Liver (tissue), 9 donors: ENCODE measurements around the gene ABTB2. TPM values are rescaled to one million over a fixed set of nuclear protein-coding genes. Genes with fewer than 3 reads are reported as not detected.

Experiments
- DNase-seq: peaks from one replicate; pipeline ENCODE4 v3.0.0-alpha.2; 2017; ENCODE audit warnings: low spot score
- H3K27ac ChIP-seq, 2 donors: one replicate each; pipeline ENCODE4 v1.7.0; 2013; ENCODE audit warnings: inconsistent platforms in 2 of 2, low read length in 2 of 2, control low read depth in 1 of 2, low read depth in 1 of 2, mild to moderate bottlenecking in 1 of 2
- H3K27me3 ChIP-seq, 4 donors: one replicate each; pipeline versions ENCODE4 v1.6.1 to v1.7.0; 2013; ENCODE audit warnings: low read length in 3 of 4, inconsistent platforms in 1 of 4, mild to moderate bottlenecking in 1 of 4, moderate library complexity in 1 of 4; ENCODE audit not compliant: control insufficient read depth in 4 of 4, insufficient read depth in 4 of 4
- H3K36me3 ChIP-seq, 4 donors: one replicate each; pipeline versions ENCODE4 v1.6.1 to v1.7.0; 2013; ENCODE audit warnings: low read length in 3 of 4, mild to moderate bottlenecking in 3 of 4, low read depth in 1 of 4, moderate library complexity in 1 of 4; ENCODE audit not compliant: control insufficient read depth in 4 of 4, insufficient read depth in 3 of 4
- H3K4me1 ChIP-seq, 4 donors: one replicate each; pipeline versions ENCODE4 v1.6.1 to v1.7.0; 2013; ENCODE audit warnings: low read length in 3 of 4, mild to moderate bottlenecking in 3 of 4, moderate library complexity in 1 of 4; ENCODE audit not compliant: control insufficient read depth in 4 of 4, insufficient read depth in 4 of 4
- H3K4me3 ChIP-seq, 3 donors: one replicate each; pipeline versions ENCODE4 v1.6.1 to v1.7.0; 2013; ENCODE audit warnings: low read length in 3 of 3, control low read depth in 1 of 3, low read depth in 1 of 3, mild to moderate bottlenecking in 1 of 3
- H3K9ac ChIP-seq, 2 donors: one replicate each; pipeline ENCODE4 v1.7.0; 2013; ENCODE audit warnings: low read length in 2 of 2, mild to moderate bottlenecking in 2 of 2, moderate library complexity in 2 of 2, control low read depth in 1 of 2, low read depth in 1 of 2
- H3K9me3 ChIP-seq, 4 donors: one replicate each; pipeline versions ENCODE4 v1.6.1 to v1.7.0; 2013; ENCODE audit warnings: low read length in 3 of 4; ENCODE audit not compliant: control insufficient read depth in 4 of 4
- ATF3 ChIP-seq: IDR thresholded peaks from 2 replicates; pipeline ENCODE4 v1.6.1; 2016; ENCODE audit warnings: antibody characterized with exemption
- EGR1 ChIP-seq, 2 donors: IDR thresholded peaks; 2 replicates each; pipeline ENCODE4 v1.6.1; 2016 to 2018; ENCODE audit warnings: antibody characterized with exemption in 2 of 2, low read depth in 2 of 2
- FOXA1 ChIP-seq: IDR thresholded peaks from 2 replicates; pipeline ENCODE4 v1.6.1; 2016; ENCODE audit warnings: antibody characterized with exemption
- FOXA2 ChIP-seq: IDR thresholded peaks from 2 replicates; pipeline ENCODE4 v1.6.1; 2016; ENCODE audit warnings: antibody characterized with exemption
- GABPA ChIP-seq, 2 donors: IDR thresholded peaks in 1 of 2; conservative IDR thresholded peaks in 1 of 2; 2 replicates each; pipeline ENCODE4 v1.6.1; 2016; ENCODE audit warnings: antibody characterized with exemption in 2 of 2, mild to moderate bottlenecking in 1 of 2, moderate library complexity in 1 of 2
- HNF4A ChIP-seq, 2 donors: conservative IDR thresholded peaks; 2 replicates each; pipeline ENCODE4 v1.6.1; 2016; ENCODE audit warnings: antibody characterized with exemption in 2 of 2, mild to moderate bottlenecking in 2 of 2
- HNF4G ChIP-seq: IDR thresholded peaks from 2 replicates; pipeline ENCODE4 v1.6.1; 2016; ENCODE audit warnings: antibody characterized with exemption
- JUND ChIP-seq, 2 donors: IDR thresholded peaks; 2 replicates each; pipeline ENCODE4 v1.6.1; 2016; ENCODE audit warnings: antibody characterized with exemption in 2 of 2
- NR2F2 ChIP-seq: IDR thresholded peaks from 2 replicates; pipeline ENCODE4 v1.6.1; 2016; ENCODE audit warnings: antibody characterized with exemption
- RAD21 ChIP-seq, 2 donors: IDR thresholded peaks; 2 replicates each; pipeline ENCODE4 v1.6.1; 2016; ENCODE audit warnings: antibody characterized with exemption in 2 of 2, mild to moderate bottlenecking in 2 of 2
- REST ChIP-seq: IDR thresholded peaks from 2 replicates; pipeline ENCODE4 v1.6.1; 2016; ENCODE audit warnings: antibody characterized with exemption, mild to moderate bottlenecking
- RXRA ChIP-seq, 2 donors: IDR thresholded peaks; 2 replicates each; pipeline ENCODE4 v1.6.1; 2017 to 2018; ENCODE audit warnings: antibody characterized with exemption in 2 of 2, mild to moderate bottlenecking in 1 of 2
- SP1 ChIP-seq: IDR thresholded peaks from 2 replicates; pipeline ENCODE4 v1.6.1; 2018; ENCODE audit warnings: antibody characterized with exemption, mild to moderate bottlenecking
- TAF1 ChIP-seq: conservative IDR thresholded peaks from 2 replicates; pipeline ENCODE4 v1.6.1; 2016; ENCODE audit warnings: antibody characterized with exemption, mild to moderate bottlenecking
- YY1 ChIP-seq: IDR thresholded peaks from 2 replicates; pipeline ENCODE4 v1.6.1; 2016; ENCODE audit warnings: antibody characterized with exemption, mild to moderate bottlenecking
- polyA plus RNA-seq, 2 donors: library from polyadenylated mRNA; stranded (reverse) in 1 of 2; unstranded in 1 of 2; fragments of 200-250 nt in 1 of 2; fragments of >200 nt in 1 of 2; fragmentation: Nextera tagmentation in 1 of 2; extraction: Ambion mirVana in 1 of 2; gene quantifications; one replicate each; pipeline versions ENCODE4 v1.2.1 to v1.2.3, GENCODE V29; 2013 to 2015
- total RNA-seq, 2 donors: library from RNA; depleted of rRNA; stranded (reverse); fragments of >200 nt; gene quantifications; one replicate each; pipeline ENCODE4 v1.2.3, GENCODE V29; 2014
- TF ChIP-seq, protein P1 (sequence below): IDR thresholded peaks from 2 replicates; pipeline ENCODE4 v1.6.1; 2016; ENCODE audit warnings: antibody characterized with exemption
- TF ChIP-seq, protein P2 (sequence below): fragments of 150-350 bp; IDR thresholded peaks from 2 replicates; pipeline ENCODE4 v1.5.1; 2017; ENCODE audit warnings: improper control_type of control experiment, low read depth, low read length; ENCODE audit not compliant: missing input control
- TF ChIP-seq, protein P3 (sequence below): IDR thresholded peaks from 2 replicates; pipeline ENCODE4 v1.6.1; 2016; ENCODE audit warnings: antibody characterized with exemption
- donor health status: healthy.
- donor health status: healthy.
- donor health status: healthy.
- donor health status: healthy.
- donor health status: healthy.

The ABTB2 gene
- total and polyA plus RNA-seq, 4 donors: 2.4 to 8.9 (median 6.1) TPM

GRCh38 chr11:34271727-34272126 is 86.1 kb downstream of the ABTB2 start:
- H3K9me3 ChIP-seq: no peaks in the 10 kb centered on the region
- no peak for DNase-seq
- no peak overlapping the region for H3K4me3 ChIP-seq
- no peak for TF ChIP-seq FOXA2
- TF ChIP-seq TAF1: no peak
- TF ChIP-seq RAD21 (IDR thresholded peaks at IDR 0.05): no peak
- no peak for TF ChIP-seq NR2F2
- no peak for TF ChIP-seq EGR1 (IDR thresholded peaks at IDR 0.05; ENCODE audit: low read depth in 2 of 2)
- no peak for TF ChIP-seq HNF4A (conservative IDR thresholded peaks at IDR 0.05)
- no peak for TF ChIP-seq ATF3
- TF ChIP-seq SP1: no peak
- TF ChIP-seq GABPA (IDR thresholded peaks at IDR 0.05 in 1 of 2, conservative IDR thresholded peaks at IDR 0.05 in 1 of 2): no peak
- TF ChIP-seq JUND (IDR thresholded peaks at IDR 0.05): no peak
- no peak for TF ChIP-seq YY1
- TF ChIP-seq REST: no peak
- TF ChIP-seq, protein P1, sequence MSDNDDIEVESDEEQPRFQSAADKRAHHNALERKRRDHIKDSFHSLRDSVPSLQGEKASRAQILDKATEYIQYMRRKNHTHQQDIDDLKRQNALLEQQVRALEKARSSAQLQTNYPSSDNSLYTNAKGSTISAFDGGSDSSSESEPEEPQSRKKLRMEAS: no peak
- no peak for TF ChIP-seq FOXA1
- TF ChIP-seq, protein P2, sequence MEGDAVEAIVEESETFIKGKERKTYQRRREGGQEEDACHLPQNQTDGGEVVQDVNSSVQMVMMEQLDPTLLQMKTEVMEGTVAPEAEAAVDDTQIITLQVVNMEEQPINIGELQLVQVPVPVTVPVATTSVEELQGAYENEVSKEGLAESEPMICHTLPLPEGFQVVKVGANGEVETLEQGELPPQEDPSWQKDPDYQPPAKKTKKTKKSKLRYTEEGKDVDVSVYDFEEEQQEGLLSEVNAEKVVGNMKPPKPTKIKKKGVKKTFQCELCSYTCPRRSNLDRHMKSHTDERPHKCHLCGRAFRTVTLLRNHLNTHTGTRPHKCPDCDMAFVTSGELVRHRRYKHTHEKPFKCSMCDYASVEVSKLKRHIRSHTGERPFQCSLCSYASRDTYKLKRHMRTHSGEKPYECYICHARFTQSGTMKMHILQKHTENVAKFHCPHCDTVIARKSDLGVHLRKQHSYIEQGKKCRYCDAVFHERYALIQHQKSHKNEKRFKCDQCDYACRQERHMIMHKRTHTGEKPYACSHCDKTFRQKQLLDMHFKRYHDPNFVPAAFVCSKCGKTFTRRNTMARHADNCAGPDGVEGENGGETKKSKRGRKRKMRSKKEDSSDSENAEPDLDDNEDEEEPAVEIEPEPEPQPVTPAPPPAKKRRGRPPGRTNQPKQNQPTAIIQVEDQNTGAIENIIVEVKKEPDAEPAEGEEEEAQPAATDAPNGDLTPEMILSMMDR: no peak
- TF ChIP-seq, protein P3, sequence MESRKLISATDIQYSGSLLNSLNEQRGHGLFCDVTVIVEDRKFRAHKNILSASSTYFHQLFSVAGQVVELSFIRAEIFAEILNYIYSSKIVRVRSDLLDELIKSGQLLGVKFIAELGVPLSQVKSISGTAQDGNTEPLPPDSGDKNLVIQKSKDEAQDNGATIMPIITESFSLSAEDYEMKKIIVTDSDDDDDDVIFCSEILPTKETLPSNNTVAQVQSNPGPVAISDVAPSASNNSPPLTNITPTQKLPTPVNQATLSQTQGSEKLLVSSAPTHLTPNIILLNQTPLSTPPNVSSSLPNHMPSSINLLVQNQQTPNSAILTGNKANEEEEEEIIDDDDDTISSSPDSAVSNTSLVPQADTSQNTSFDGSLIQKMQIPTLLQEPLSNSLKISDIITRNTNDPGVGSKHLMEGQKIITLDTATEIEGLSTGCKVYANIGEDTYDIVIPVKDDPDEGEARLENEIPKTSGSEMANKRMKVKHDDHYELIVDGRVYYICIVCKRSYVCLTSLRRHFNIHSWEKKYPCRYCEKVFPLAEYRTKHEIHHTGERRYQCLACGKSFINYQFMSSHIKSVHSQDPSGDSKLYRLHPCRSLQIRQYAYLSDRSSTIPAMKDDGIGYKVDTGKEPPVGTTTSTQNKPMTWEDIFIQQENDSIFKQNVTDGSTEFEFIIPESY: no peak
- TF ChIP-seq HNF4G: no peak
- TF ChIP-seq RXRA (IDR thresholded peaks at IDR 0.05): no peak
- H3K36me3 ChIP-seq: no peaks in the 10 kb centered on the region
- peaks cover 0 to 4% (median 0%) of the 10 kb centered on the region in 4 donors for H3K4me1 ChIP-seq
- H3K27ac ChIP-seq: no peak overlapping the region
- no peak overlapping the region for H3K9ac ChIP-seq
- no peaks in the 10 kb centered on the region for H3K27me3 ChIP-seq
